ENCODE measurements around the gene DNAJB1.
"Not testable (repeated sequence)": the region's sequence is repeated elsewhere in the genome, so short reads cannot be mapped to it uniquely, and the experiment has no call there.

Gene DNAJB1

DNA sequence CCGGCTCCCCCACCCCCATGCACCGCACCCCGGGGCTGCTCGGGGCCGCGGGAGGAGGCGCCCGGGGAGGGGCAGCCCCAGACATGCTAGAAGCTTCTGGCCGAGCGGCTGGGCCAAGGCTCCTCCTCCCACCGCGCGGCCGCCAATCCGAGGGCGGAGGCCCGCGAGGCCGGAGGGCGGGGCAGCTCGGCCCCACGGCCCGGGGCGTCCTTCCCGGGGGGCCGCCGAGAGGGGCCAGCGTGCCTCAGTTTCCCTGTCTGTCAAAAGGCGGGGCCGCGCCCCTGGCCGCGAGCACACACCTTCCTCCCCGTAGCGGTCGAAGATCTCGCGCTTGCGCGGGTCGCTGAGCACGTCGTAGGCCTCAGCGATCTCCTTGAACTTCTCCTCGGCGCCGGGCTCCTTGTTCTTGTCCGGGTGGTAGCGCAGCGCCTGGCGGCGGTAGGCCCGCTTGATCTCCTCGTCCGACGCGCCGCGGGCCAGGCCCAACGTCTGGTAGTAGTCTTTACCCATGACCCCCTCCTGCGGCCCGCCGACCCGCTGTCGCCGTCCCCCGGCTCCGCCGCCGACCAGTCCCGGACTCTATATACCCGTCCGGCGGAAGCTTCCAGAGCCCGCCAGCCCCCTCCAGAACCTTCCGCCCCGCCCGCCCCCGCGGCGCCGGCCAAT, at the start of gene DNAJB1:
DNAJB1 (minus strand) TSS at position 558 of the 666 bp plus-strand sequence; CDS start at position 510, 48 bp downstream.
- peak; percentile 60 for DNase-seq (ENCODE audit: low spot score)

DNA sequence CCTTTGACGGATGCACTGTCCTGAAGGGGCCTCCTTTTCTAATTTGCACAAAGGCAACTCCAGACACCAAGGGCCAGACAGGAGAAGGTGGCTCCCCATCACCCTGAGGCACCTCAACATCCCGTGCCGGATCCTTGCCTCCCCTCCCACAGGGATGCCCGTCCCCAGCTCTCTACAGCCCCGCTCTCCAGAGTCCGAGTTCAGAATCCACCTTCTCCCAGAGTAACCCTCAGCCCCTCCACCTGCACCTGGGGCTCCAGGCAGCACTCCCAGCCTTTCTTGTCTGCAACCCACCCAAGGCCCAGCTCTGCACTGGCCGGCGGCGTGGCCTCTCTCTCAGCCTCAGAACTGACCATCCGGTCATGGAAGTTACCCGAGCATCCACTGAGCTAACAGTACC, 48.9 kb upstream of the DNAJB1 start:
- DNase-seq (ENCODE audit: low spot score) = no peak

DNA sequence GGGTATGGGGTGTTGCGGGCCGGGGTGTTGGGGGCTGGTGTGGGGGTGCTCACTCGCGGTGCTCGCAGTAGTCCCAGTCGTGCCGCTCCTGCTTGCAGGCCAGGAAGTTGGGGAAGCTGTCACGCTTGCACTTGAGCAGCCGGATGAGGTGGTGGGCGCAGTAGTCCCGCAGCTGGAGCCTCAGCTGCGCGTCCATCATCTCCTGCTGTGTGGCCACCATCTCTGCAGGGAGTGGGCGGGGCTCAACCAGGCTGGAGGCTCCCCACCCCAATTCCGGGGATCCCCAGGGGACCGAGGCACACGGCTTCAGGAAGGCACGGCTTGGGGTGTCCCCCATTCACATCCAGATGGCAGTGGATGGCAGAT, 48.5 kb upstream of the DNAJB1 start:
- DNase-seq (ENCODE audit: low spot score) = no peak

DNA sequence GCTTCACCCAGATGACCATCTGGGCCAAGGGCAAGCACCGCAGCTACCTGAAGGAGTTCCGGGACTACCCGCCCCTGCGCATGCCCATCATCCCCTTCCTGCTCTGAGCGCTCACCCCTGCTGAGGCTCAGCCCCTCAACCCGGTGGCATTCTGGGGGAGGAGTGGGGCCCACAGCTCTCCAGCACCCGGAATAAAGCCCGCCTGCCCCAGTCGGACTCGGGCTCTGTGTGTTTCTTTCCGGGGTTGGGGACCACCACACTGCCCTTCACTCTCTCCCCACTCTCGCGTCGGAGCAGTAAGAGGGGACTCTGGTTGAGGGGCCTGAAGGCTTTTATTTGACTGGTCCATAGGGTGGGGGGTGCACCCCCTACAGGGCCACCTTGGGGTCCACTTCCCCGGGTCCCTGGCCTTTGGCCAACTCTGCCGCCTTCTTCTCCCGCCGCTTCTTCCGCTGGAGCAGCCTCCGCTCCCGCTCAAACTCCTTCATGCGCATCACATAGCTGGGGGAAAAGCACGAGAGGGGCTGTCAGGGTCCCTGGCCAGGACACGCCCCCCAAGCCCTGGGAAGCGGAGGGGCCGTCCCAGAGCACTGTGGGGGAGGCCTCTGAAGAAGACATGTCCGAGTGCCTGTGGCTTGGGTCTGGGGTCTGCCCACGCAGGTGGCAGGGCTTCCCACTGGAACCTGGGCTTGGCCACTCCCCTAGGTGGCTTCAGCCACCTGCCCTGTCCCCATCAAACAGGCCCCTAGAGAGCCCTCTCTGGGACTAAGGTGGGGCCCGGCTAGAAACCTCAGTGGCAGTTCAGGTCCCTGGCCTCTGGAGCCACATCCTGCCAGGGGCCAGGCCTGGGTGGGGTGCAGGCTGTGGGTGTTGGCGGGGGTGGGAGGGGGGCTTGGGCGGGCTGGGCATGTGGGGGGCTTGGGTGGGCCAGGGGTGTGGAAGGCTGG, 47.8 kb upstream of the DNAJB1 start:
- no peak for DNase-seq (ENCODE audit: low spot score)

DNA sequence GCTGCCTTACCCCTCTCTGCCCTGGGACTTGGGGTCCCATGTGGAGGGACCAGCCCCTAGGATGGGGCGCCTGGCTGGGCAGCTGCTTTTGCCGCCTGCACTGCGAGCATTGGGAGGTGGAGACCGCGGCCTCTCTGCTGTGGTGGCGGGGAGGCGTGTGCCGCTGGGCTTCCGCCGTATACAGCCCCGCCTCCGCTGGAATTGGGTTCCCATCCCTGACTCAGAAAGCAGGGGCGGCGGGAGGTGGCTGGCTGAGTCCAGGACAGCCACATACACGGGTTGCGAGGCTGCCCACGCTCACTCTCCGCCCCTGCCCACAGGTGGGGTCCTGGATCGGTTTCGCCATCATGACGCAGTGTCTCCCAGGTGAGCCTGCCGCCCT, 47.1 kb upstream of the DNAJB1 start:
- DNase-seq (ENCODE audit: low spot score) = no peak

DNA sequence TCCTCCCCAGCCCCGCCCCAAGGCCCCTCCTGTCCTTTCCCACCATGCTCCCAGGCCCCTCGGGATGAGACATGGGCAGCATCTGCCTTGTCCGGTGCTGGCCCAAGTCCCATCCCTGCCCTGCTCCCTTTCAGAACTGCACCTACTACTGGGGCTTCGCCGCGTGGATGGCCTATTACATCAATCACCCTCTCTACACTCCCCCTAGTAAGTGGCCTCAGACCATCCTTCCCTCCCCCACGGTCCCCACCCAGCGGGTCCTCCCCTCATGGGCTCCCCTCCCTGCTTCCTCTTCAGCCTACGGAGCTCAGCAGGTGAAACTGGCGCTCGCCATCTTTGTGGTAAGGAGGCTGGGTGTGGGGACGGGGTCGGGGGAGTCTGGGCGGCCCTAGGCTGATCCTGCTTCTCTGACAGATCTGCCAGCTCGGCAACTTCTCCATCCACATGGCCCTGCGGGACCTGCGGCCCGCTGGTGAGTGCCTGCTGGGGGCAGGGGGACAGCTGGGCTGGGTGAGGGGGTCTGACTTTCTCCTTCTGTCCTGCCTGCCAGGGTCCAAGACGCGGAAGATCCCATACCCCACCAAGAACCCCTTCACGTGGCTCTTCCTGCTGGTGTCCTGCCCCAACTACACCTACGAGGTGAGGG, 46.6 kb upstream of the DNAJB1 start:
- not testable (repeated sequence) for DNase-seq (ENCODE audit: low spot score)

DNA sequence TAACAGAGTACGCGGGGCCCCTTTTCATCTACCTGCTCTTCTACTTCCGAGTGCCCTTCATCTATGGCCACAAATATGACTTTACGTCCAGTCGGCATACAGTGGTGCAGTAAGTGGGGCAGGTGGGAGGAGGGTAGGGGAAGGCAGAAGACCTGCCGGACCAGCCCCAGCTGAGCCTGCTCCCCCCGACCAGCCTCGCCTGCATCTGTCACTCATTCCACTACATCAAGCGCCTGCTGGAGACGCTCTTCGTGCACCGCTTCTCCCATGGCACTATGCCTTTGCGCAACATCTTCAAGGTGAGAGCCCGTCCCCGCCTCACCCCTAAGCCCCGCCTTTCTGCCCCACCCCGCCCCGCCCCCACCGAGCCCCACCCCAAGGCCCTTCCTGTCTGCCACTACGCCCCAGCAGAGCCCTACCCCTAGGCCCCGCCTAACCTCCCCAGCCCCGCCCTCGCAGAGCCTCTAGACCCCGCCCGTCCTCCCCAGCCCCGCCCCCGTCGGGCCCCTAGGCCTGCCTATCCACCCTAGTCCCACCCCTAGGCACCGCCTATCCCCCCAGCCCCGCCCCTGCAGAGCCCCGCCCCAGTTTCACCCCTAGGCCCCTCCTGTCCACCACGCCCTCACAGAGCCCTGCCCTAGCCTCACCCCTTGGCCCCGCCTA, 45.9 kb upstream of the DNAJB1 start:
- DNase-seq (ENCODE audit: low spot score) = no peak

DNA sequence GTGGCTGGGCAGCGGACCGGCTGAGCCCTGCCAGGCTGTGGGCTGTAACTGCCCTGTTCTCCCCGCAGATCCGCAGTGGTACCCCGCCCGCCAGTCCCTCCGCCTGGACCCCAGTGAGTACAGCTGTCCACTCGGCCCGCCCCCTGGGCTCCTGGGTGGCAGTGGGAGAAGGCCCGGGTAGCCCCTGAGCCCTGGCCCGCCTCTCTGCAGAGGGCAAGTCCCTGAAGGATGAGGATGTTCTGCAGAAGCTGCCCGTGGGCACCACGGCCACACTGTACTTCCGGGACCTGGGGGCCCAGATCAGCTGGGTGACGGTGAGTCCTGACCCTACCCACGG, 45.4 kb upstream of the DNAJB1 start:
- DNase-seq (ENCODE audit: low spot score) = no peak

DNA sequence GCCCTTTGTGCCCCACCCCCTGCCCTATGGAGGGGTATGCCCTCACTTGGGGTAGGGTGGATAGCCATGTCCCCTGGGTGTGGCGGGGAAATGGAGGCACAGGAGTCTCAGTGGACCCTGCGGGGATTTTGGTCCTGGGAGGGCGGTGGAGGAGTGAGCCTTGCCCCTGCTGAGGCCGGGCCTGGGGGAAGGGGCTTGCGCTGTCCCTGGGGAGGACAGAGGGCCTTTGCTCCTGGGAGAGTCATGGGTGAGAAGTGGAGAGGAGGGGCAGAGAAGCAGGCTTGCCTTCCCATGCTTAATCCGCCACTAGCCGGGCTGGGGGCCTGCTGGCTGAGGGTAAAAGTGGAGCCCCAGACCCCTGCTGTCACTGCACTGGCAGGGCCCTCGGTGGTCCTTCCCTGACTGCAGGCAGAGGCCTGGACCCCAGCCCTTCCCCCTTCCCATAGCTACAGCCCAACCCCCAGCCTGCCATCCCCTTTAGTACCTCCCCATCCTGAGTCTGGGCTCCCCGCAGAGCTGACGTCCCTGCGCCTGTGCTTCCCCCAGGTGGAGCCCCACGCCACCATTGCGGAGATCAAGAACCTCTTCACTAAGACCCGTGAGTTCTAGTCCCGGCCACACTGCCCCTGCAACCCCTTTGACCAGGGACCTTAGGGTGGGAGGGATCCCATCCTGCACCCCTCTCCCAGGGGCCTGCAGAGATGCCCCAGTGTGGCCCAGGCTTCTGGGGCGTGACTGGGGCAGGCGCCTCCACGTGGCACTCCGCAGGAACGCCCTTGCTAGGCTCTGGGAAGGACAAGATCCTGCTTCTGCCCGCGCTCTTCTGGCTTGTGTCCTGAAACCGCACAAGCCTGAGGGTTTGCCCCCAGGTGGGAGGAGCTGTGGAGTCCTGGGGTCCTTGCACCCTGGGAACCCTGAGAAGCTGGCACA, 44.7 kb upstream of the DNAJB1 start:
- DNase-seq (ENCODE audit: low spot score) = no peak

DNA sequence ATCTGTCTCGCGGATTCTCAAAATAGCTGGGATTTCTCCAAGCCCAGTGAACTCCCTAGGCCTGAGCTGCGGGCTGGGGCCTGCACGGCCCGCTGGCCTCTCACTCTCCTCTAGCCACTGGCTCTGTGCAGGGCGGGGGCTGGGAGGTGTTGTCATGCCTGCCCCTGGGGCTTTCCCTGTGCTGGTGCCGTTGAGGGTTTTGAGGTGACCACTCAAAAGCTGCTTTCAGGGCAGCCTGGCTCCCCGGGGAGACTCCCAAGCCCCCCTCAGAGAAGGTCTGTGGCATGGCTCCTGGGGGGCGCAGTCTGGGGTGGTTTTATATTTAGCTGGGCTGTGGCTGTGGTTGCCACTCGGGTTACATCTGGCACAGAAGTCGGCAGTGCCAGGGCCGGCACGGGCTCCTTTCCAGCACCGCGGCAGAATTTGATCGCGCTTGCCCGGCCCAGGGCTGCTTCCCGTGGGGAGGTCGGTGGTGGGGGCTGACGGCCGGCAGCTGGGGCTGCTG, 43.7 kb upstream of the DNAJB1 start:
- DNase-seq (ENCODE audit: low spot score) = no peak

DNA sequence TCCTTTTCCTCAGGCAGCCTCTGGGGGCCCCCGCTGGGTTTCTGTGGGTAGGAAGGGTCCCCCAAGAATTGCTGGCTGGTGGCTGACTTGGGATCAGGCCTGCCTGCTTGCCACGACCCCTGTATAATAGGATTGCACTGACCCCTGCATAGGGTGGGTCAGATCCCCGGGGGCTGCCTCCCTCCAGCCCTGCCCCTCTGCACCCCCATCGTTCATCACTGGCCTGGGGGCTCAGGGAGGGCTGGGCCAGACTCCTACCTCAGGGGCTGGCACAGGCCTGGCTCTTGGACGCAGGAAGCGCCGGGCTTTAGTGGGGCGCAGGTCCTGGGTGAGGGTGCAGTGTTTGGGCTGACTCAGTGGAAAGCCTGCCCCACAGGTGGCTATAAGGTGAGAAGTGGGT, 43.1 kb upstream of the DNAJB1 start:
- no peak for DNase-seq (ENCODE audit: low spot score)

DNA sequence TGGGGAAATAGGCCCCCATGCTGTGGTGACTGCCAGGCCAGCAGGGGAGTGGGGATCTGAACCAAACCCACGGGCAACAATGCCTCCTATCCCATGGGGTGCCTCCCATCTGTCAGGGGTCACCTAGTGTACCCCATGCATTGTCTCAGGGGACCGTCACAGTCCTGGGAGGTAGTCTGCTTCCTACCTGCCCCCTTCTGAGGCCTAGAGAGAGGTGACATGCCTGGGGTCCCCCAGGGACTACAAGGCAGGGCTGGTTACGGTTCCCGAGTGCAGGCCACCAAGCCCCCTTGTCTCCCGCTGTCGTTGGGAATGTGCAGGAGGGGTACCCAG, 42.5 kb upstream of the DNAJB1 start:
- DNase-seq (ENCODE audit: low spot score) = no peak

DNA sequence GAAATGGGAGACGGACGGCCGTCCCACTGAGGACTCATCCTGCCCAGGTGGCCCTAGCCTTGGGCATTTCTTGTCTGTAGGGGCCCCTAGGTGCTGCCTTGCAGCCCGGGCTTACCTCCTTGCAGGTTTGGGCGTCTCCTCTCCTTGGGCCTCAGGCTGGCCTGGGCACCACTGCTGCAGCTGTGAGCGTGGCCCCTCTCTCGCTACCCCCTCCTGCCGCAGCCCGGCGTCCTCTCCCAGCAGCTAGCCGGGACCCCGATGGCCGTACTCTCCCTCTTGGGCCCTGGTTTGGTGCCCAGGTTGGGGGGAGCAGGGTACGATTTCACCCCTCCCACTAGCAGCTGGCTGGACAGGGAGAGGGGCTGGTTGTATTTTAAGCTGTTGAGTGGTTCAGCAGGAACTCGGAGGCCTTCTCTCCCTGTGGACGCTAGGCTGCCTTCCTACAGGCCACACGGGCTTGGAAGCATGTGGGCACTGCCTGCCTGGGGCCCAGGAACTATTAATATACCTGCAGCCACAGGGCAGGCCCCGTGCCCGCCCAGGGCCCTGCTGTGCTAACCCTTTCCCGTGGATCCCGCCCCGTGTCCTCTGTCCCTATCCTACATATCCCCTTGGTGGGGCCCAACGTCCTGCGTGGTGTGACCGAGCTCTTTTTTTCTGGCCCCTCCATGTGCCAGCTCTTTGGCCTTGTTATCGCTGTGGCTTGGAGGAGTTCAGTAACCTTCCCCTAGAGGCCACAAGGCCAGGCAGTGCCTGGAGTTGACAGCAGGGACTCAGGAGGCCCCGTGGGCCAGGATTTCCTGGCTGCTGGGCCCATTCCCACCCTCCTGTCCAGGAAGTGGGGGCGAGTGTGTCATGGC, 41.9 kb upstream of the DNAJB1 start:
- no peak for DNase-seq (ENCODE audit: low spot score)

DNA sequence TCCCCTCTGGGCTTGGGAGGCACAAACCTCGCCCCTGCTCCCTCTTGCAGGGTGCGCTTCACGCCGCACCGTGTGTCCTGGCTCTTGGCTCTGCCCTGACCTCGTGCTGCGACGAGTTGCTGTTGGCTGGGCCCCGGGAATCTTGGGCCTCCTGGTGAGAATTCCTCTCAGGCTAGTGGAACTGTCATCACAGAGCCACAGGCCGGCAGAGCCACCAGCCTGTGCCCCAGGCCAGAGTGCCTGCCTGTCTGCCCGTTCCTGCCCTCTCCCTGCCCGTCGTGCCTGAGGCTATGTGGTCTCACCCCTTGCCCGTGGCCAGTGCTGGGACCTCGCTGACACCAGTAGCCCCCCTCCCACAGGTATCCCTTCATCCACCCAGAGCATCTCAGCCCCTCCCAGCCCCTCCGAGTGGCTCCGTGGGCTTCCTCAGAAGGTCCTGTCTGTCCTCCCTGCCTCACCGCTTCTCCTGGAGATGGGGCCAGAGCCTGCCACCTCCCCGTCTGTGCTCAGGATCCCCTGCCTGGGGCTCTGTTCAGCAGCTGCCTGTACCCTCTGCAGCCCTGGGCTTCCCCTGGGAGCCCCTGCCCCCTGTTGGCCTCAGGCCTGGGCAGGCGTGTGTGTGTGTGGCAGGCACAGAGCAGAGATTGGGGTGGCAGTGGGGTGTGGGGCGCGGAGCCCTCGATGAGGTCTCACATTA, 40.3 kb upstream of the DNAJB1 start:
- no peak for DNase-seq (ENCODE audit: low spot score)

DNA sequence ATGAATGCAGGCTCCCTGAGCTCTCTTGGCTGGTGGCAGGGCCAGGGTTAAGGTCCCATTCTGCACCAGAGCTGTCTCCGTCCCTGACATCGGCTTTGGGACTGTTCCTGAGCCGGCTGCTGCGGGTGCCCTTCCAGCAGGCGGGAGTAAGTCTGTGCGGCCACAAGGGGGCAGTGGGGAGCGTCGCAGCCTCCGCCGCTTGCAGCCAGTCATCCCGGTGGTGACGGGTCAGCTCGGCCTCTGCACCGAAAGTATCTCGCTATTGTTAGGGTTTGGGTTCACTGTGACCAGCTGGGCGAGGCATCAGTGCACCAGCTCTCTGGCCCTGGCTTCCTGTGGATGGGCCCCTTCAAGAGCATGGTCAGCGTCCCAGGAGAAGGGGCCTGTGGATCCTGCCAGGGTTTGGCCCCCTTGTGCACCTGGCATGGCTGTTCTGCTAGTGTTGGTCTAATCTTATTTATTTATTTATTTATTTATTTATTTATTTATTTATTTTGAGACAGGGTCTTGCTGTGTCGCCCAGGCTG, 38.5 kb upstream of the DNAJB1 start:
- DNase-seq (ENCODE audit: low spot score) = peak; percentile 78

DNA sequence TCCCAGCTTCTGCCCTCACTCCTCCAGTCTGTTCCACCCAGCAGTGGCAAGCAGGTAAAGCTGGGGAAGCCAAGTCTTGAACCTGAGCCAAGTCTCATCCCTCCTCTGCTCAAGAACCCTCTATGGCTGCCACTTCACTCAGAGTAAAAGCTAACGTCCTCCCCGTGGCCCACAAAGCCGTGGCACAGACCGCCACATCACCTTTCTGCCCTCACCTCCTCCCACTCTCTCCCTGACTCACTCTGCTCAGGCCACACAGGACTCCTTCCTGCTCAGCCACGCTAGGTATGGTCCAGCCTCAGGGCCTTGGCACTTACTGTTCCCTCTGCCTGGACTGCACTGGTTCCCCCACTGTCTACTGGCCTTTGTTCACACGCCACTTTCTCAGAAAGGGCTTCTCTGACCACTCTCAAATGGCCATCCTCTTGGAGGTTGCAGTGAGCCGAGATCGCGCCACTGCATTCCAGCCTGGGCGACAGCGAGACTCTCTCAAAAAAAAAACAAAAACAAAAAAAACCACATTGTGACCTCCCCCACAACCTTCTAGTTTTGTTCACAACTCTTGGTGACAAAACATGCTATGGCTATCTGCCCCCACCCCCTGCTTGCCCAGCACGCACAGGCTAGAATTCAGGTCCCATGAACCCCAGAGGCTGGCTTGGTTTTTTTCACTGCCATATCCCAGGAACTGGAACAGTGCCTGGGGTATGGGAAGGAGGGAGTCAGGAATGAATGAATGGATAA, 37.9 kb upstream of the DNAJB1 start:
- DNase-seq (ENCODE audit: low spot score) = no peak

DNA sequence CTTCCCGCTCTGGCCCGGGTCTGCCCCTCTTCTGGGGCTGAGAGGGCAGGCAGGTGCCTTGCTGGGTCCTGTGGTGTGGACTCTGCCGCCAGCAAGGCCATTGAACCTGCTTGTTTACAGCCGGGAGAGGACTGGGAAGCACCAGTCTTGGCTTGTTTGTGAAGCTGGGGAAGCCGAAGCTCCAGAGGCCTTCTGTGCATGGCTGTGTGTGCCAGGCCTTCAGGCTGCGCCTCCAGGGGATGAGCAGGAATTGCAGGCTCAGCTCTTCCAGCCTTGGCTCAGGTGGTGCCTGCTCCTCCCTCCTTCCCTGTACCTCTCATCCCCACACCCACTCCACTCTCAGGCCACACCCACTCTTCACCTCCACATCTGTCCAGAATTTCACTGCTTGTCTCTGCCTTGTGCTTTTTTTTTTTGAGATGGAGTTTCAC, 36.2 kb upstream of the DNAJB1 start:
- no peak for DNase-seq (ENCODE audit: low spot score)

DNA sequence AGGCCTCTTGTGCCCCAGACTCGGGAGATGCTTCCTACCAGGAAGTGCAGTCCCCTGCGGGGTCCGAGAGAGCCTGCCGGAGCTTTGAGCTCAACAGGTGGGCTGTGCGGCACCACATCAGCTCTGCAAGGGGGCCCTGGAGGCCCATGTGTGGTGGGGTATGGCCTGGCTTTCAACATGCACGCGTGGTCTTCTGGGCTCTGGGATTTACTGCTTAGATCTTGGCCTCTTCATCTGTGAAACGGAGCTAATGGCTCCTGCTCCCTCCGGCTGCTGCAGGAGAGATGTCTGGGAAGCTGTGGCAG, 35.7 kb upstream of the DNAJB1 start:
- no peak for DNase-seq (ENCODE audit: low spot score)

All from CD4-positive, alpha-beta T cell treated with Interleukin-2 at 100 ng/mL for 4 hours (primary cell).